Keratinocyte (primary cell): ENCODE data around the gene RGMA. TPM values are rescaled to one million over a fixed set of nuclear protein-coding genes. Genes with fewer than 3 reads are reported as not detected.

Experiments
- DNase-seq: peaks from one replicate; pipeline ENCODE4 v3.0.0-alpha.2; 2011; ENCODE audit warnings: low read depth, missing footprints, low spot score
- FAIRE-seq: peaks from 2 replicates; lab custom pipeline; 2011; peaks lifted over from hg19 to GRCh38; lab: Jason Lieb, UNC
- H2AFZ ChIP-seq: 2 replicates; pipeline ENCODE4 v1.6.0; 2012; ENCODE audit warnings: low read length, control low read depth, inconsistent platforms; ENCODE audit not compliant: control insufficient read depth
- H3K27ac ChIP-seq: 2 replicates; pipeline ENCODE4 v1.5.1; 2011; ENCODE audit warnings: low read length; ENCODE audit not compliant: control insufficient read depth, insufficient read depth
- H3K27me3 ChIP-seq: 3 replicates; pipeline ENCODE4 v1.6.0; 2011; ENCODE audit warnings: low read length; ENCODE audit not compliant: control insufficient read depth, insufficient read depth; ENCODE audit errors: extremely low read depth
- H3K36me3 ChIP-seq, 2 experiments: 2 replicates in 1 of 2; 3 replicates in 1 of 2; pipeline ENCODE4 v1.5.1; 2011; ENCODE audit warnings: low read length in 2 of 2, mild to moderate bottlenecking in 1 of 2; ENCODE audit not compliant: control insufficient read depth in 2 of 2, insufficient read depth in 2 of 2; ENCODE audit errors: extremely low read depth in 1 of 2
- H3K4me1 ChIP-seq: 3 replicates; pipeline ENCODE4 v1.5.1; 2011; ENCODE audit warnings: low read length; ENCODE audit not compliant: control insufficient read depth, insufficient read depth; ENCODE audit errors: extremely low read depth
- H3K4me2 ChIP-seq: 3 replicates; pipeline ENCODE4 v1.6.0; 2011; ENCODE audit warnings: low read depth, low read length; ENCODE audit not compliant: control insufficient read depth, insufficient read depth; ENCODE audit errors: extremely low read depth
- H3K4me3 ChIP-seq, 3 experiments: fragments of 200-600 bp in 1 of 3; sonication (generic) in 1 of 3; 2 replicates in 2 of 3; 3 replicates in 1 of 3; pipeline ENCODE4 v1.5.1; 2011 to 2016; ENCODE audit warnings: low read length in 3 of 3, mild to moderate bottlenecking in 3 of 3, control low read depth in 2 of 3, inconsistent platforms in 1 of 3, low read depth in 1 of 3, mixed read lengths in 1 of 3, mixed run types in 1 of 3, moderate library complexity in 1 of 3; ENCODE audit not compliant: control insufficient read depth in 2 of 3, insufficient read depth in 2 of 3; ENCODE audit errors: extremely low read depth in 1 of 3
- H3K79me2 ChIP-seq: 2 replicates; pipeline ENCODE4 v1.6.0; 2012; ENCODE audit warnings: low read length; ENCODE audit not compliant: control insufficient read depth, insufficient read depth
- H3K9ac ChIP-seq: 3 replicates; pipeline ENCODE4 v1.6.0; 2011; ENCODE audit warnings: low read length; ENCODE audit not compliant: control insufficient read depth, insufficient read depth; ENCODE audit errors: extremely low read depth
- H3K9me1 ChIP-seq: 3 replicates; pipeline ENCODE4 v1.6.0; 2011; ENCODE audit warnings: low read length; ENCODE audit not compliant: control insufficient read depth, insufficient read depth; ENCODE audit errors: extremely low read depth
- H3K9me3 ChIP-seq: 2 replicates; pipeline ENCODE4 v1.5.1; 2012; ENCODE audit warnings: low read depth, low read length; ENCODE audit not compliant: control insufficient read depth
- H4K20me1 ChIP-seq: 3 replicates; pipeline ENCODE4 v1.6.0; 2011; ENCODE audit warnings: low read length; ENCODE audit not compliant: control insufficient read depth, insufficient read depth; ENCODE audit errors: extremely low read depth
- EZH2 ChIP-seq: IDR thresholded peaks from one replicate; pipeline ENCODE4 v1.6.1; 2012; ENCODE audit warnings: inconsistent platforms, mild to moderate bottlenecking, low read length, moderate library complexity
- dilution Hi-C: fragments of 300-500 bp; cut with MboI; formaldehyde crosslinking; loops from one replicate; pipeline ENCODE4 v1.7.0; 2020; ENCODE audit warnings: low sequenced_read_pairs; ENCODE audit not compliant: extremely low pct_ligation_motif_present
- polyA plus RNA-seq, 5 experiments: library from polyadenylated mRNA; depleted of rRNA in 3 of 5; stranded (reverse) in 3 of 5; stranded (forward) in 1 of 5; unstranded in 1 of 5; fragments of >200 nt; gene quantifications; 1 replicate in 1 of 5; 2 replicates in 3 of 5; 3 replicates in 1 of 5; pipeline versions ENCODE4 v1.2.1 to v1.2.3, GENCODE V29; 2011 to 2012; ENCODE audit warnings: missing spikeins in 2 of 5, low read depth in 1 of 5, low replicate concordance in 1 of 5
- TF ChIP-seq, protein P1 (sequence below), 3 experiments: IDR thresholded peaks in 1 of 3; conservative IDR thresholded peaks in 1 of 3; optimal IDR thresholded peaks in 1 of 3; 2 replicates in 2 of 3; 3 replicates in 1 of 3; pipeline versions ENCODE3 to v1.5.1; 2011; ENCODE audit warnings: low read length in 3 of 3, mild to moderate bottlenecking in 3 of 3, moderate library complexity in 2 of 3, control low read depth in 1 of 3, inconsistent platforms in 1 of 3; ENCODE audit not compliant: insufficient read depth in 2 of 3; ENCODE audit errors: extremely low read depth in 1 of 3

RGMA gene
- polyA plus RNA-seq, 1 donor (not counting 4 experiments of a cell fraction or from before 2014, with no cell fraction given) = 0.18 TPM

GRCh38 chr15:93070551-93071296 is 18.3 kb downstream of the RGMA start:
- Histone ChIP-seq H3K79me2 (no peaks in the 10 kb centered on the region), H3K27me3 (peaks cover 33% of the 10 kb centered on the region), H3K36me3 (no peaks in the 10 kb centered on the region), H3K27ac (no peak overlapping the region), H3K4me3 (no peak overlapping the region), H3K9ac (no peak overlapping the region), H2AFZ (no peak overlapping the region), H3K9me3 (no peaks in the 10 kb centered on the region), H4K20me1 (no peaks in the 10 kb centered on the region), H3K9me1 (no peaks in the 10 kb centered on the region), H3K4me1 (peaks cover 5% of the 10 kb centered on the region), H3K4me2 (no peak overlapping the region)
- no peak for DNase-seq
- FAIRE-seq = peak; percentile 36
- no peak for TF ChIP-seq EZH2
- TF ChIP-seq, protein P1, sequence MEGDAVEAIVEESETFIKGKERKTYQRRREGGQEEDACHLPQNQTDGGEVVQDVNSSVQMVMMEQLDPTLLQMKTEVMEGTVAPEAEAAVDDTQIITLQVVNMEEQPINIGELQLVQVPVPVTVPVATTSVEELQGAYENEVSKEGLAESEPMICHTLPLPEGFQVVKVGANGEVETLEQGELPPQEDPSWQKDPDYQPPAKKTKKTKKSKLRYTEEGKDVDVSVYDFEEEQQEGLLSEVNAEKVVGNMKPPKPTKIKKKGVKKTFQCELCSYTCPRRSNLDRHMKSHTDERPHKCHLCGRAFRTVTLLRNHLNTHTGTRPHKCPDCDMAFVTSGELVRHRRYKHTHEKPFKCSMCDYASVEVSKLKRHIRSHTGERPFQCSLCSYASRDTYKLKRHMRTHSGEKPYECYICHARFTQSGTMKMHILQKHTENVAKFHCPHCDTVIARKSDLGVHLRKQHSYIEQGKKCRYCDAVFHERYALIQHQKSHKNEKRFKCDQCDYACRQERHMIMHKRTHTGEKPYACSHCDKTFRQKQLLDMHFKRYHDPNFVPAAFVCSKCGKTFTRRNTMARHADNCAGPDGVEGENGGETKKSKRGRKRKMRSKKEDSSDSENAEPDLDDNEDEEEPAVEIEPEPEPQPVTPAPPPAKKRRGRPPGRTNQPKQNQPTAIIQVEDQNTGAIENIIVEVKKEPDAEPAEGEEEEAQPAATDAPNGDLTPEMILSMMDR (optimal IDR thresholded peaks at IDR 0.05 in 1 of 3, IDR thresholded peaks at IDR 0.05 in 1 of 3, conservative IDR thresholded peaks at IDR 0.05 in 1 of 3; ENCODE audit: extremely low read depth in 1 of 3, insufficient read depth in 2 of 3, low read length in 3 of 3) = no peak
- dilution Hi-C loops = no loop called here

- H3K4me1 ChIP-seq = peaks cover 5% of the 10 kb centered on the region
- dilution Hi-C loops = no loop called here
- H2AFZ ChIP-seq = no peak overlapping the region
- H3K79me2 ChIP-seq = no peaks in the 10 kb centered on the region
- H3K36me3 ChIP-seq = no peaks in the 10 kb centered on the region
- no peak for TF ChIP-seq EZH2
- TF ChIP-seq, protein P1 (optimal IDR thresholded peaks at IDR 0.05 in 1 of 3, IDR thresholded peaks at IDR 0.05 in 1 of 3, conservative IDR thresholded peaks at IDR 0.05 in 1 of 3; ENCODE audit: extremely low read depth in 1 of 3, insufficient read depth in 2 of 3, low read length in 3 of 3) = no peak
- H3K4me3 ChIP-seq = no peak overlapping the region
- H3K27ac ChIP-seq = no peak overlapping the region
- H3K9ac ChIP-seq = no peak overlapping the region
- H3K4me2 ChIP-seq = no peak overlapping the region
- H3K27me3 ChIP-seq = peaks cover 33% of the 10 kb centered on the region
- DNase-seq (no peak), FAIRE-seq (no peak)
- no peaks in the 10 kb centered on the region for H3K9me1 ChIP-seq
- no peaks in the 10 kb centered on the region for H3K9me3 ChIP-seq
- H4K20me1 ChIP-seq = no peaks in the 10 kb centered on the region
These were observed 18.9 kb downstream of the RGMA start for GRCh38 chr15:93070132-93070531.
